GM18520 (cell line): ENCODE results near the gene CLASP2.
"Not testable (repeated sequence)": the region's sequence is repeated elsewhere in the genome, so short reads cannot be mapped to it uniquely, and the experiment has no call there.

Experiments
- ATAC-seq: cut with Tn5 transposase; IDR thresholded peaks from one replicate; pipeline ENCODE4 v1.9.1; 2021; ENCODE audit not compliant: unreplicated experiment

Gene CLASP2

GRCh38 chr3:33690341-33690740 is 27.7 kb downstream of the CLASP2 start:
- no peak for ATAC-seq

- no peak for ATAC-seq
Observed at GRCh38 chr3:33687406-33688010, 30.5 kb downstream of the CLASP2 start.

GRCh38 chr3:33682770-33683169 is 35.3 kb downstream of the CLASP2 start:
- ATAC-seq, result no peak

DNA sequence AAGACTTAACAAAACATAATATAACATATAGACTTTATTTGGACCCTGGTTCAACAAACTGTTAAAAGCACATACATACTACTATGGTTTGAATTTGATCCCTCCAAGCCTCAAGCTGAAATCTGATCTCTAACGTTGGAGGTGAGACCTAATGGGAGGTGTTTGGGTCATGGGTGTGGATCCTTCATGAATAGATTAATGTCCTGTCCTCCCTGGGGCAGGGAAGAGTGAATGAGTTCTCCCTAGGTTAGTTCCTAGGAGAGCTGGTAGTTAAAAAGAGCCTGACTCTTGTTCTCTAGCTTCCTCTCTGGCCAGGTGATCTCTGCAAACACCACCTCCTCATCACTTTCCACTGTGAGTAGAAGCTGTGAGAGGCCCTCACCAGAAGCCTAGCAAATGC is 36.4 kb downstream of the CLASP2 start:
- ATAC-seq, result no peak

DNA sequence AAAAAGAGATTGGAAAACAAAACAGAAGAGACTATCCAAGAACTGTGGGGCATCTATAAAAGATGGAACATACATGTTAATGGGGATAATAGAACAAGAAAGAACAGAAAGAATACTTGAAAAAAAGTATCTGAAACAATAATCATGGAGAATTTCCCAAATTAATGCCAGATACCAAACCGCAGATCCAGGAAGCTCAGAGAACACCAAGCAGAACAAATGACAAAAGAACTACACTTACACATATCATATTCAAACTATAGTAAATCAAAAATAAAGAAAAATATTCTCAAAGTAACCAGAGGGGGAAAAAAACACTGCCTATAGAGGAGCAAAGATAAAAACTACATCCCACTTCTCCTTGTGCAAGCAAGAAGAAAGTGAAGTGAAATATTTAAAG is 40.0 kb downstream of the CLASP2 start:
- ATAC-seq, result no peak

- ATAC-seq, result not testable (repeated sequence)
Observed at GRCh38 chr3:33673436-33673835, 44.6 kb downstream of the CLASP2 start.

- ATAC-seq, result no peak
Observed at GRCh38 chr3:33668618-33669017, 49.4 kb downstream of the CLASP2 start.

DNA sequence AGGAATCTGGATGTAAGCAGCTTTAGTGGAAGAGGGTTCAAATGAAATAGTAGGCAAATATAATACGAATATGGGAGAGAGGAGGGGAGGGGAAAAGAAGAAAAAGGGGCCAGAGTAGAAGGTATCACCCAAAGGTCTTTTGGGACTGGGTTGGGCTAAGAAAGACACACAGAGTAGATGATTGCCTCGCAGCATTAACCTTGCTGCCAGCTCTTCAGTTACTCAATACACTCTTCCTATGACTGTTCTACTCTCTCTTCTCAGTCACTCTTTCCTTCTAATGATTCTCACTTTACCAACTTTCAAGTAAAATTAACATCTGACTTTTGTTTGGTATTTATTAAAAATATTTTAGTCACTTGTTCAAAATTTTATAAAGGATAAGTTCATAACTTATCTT is 52.8 kb downstream of the CLASP2 start:
- ATAC-seq, result no peak

DNA sequence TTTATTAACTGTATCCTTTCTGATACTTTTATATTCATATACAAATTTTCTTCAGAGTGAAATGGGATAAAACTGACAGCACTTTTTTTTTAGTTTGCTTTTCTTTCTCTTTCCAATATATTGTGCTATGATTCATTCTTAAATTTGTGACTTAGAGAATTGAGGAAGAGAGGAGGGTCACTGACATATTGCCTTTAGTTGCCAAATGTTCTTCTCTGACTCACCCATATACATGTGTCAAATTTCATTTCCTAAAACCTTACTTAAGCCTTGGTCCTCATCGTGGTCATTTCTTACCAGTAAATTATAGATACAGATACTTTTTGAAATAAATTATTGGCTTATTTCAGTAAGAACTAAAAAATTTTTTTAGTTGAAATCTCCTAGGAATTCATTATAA is 53.9 kb downstream of the CLASP2 start:
- ATAC-seq, result no peak

DNA sequence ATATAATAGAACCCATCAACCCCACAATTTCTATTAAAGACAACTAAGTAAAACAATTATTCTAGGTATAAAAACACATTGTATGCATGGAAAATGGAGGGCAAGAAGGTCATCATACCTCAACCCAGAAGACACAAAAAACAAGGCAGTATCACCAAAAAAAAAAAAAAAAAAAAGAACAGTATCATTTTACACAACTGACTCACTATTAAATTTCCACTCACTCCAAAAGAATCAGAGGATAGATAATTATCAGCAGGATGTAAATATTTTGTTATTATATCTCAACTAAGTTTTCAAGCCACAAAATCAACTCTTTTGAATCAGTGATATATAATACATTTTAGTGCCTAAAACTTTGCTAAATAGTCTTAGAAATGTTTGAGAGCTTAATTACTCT is 55.0 kb downstream of the CLASP2 start:
- ATAC-seq, result no peak

GRCh38 chr3:33659856-33660434 is 58.1 kb downstream of the CLASP2 start:
- no peak for ATAC-seq

- no peak for ATAC-seq
Observed at GRCh38 chr3:33658991-33659848, 58.8 kb downstream of the CLASP2 start.

- ATAC-seq, result no peak
Observed at GRCh38 chr3:33658621-33658990, 59.4 kb downstream of the CLASP2 start.

DNA sequence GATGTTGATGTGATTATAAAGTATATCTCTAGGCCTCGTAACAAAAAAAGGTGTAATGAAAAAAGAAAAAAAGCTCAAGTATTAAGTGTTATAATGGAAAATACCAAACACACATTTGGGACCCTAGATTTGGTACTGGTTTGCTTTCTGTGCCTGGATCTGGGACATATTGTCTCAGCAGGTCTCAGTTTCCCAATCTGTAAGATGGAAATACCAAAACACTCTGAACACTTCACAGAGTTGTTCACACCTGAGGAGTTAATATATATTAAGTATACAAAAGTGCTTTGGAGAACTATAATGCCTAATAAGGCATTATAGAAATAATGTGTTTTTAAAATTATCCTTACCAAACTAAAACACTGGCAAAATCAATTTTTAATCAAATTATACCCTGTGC is 60.0 kb downstream of the CLASP2 start:
- no peak for ATAC-seq

DNA sequence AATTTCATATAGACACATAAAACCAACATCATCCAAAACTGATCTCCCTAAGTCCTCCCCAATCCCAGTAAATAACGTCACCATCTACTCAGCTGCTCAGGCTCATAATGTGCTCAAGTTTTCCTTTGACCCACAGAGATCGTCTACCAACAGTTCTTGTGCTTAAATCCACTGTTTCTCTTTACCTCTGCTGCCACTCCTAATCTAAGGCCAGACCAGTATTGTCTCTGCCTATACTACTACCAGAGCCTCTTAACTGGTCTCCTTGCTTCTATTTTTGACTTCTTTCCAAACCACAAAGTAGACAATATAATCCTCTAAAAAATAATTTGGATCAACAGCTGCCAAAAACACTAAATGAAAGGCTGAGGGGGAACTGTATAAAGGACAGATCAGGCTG is 65.3 kb downstream of the CLASP2 start:
- ATAC-seq, result no peak

DNA sequence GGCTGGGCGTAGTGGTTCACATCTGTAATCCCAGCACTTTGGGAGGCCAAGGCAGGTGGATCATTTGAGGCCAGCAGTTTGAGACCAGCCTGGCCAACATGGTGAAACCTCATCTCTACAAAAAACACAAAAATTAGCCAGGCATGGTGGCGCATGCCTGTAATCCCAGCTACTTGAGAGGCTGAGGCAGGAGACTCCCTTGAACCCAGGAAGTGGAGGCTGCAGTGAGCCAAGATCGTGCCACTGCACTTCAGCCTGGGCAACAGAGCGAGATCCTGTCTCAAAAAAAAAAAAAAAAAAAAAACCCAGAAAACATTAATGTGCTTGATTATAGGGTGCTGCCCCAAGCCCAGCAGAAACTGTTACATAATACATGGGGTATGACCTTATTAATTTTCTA is 67.0 kb downstream of the CLASP2 start:
- not testable (repeated sequence) for ATAC-seq

DNA sequence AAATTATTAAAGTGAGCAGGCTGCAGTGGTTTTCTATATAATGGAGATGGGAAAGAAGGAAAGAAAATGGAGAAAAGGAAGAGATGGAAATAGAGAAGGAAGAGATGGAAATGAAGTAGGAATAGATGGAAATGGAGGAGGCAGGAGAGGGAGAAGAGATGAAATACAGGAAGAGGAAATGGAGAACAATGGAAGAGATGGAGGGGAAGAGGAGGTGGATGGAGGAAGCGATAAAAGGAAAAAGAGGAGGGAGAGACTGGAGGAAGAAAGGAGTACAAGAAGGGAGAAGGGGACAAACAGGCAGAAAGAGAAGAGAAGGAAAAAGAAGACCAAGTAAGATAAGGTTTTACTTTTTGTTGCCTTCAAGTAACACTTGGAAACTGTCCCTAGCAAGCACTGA is 67.6 kb downstream of the CLASP2 start:
- no peak for ATAC-seq

- no peak for ATAC-seq
Observed at GRCh38 chr3:33648793-33649192, 69.3 kb downstream of the CLASP2 start.

DNA sequence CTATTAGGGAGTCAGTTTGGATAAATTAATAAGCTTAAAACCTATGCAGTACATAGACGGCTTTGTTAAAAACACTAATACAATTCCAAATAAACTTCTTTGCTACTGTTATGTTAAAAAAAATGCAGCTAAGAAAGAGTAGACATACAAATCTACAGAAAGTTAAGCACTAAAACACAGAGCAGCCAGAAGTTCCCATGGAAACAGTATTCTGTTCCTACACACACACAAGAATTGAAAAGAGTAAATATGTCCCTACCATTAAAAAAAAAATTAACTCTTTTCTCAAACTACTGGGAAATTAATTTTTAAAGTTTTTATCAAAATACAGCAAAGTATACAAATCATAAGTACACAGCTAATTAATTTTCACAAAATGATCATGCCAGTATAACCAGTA is 71.6 kb downstream of the CLASP2 start:
- no peak for ATAC-seq

DNA sequence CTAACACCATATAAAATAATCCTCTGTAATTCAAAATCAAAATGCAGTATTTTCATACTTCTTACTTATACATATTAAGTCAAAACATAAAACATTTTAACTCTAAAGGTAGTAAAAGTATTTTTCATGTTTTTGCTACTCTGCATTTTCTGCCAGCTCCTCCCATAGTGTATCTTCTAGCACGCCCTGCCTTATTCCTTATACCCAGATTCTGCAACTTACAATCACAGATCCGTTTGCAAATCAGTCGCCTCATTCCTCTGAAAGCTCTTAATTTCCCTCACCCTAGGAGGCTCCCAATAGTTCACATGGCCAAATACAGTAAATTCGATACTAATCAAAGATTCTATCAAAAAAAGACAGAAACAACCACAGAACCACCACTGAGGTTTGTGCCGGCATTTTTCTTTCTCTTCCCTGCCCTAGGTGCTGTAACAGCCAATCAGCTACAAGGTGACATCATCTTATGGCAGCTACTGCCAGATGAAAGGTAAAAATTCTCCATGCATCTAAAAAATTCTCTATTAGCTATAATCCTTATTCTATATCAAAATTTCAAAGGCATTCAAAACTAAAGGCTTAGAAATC is 72.9 kb downstream of the CLASP2 start:
- ATAC-seq, result no peak

DNA sequence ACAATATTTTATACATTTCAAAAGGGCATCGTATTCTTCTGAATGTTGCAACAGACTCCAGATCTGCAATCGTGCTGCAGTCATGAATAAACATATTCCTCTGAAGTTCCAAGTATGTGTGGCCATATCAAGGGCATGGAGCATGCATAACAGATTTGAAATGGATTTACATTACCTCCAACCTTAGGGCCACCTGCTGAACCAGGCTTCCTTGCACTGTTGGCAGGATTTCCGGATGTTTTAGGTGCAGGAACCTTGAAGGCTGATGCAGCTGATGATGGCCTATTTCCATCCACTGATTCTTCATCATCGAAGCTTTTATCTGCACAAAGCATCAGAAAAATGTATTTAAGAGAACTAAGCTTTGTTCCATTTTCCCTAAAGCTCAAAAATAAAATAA is 73.5 kb downstream of the CLASP2 start:
- ATAC-seq, result no peak

GRCh38 chr3:33642806-33643205 is 75.2 kb downstream of the CLASP2 start:
- ATAC-seq, result no peak
